Transverse colon (tissue), 4 donors: Measurements from ENCODE around the gene NOP56. TPM values are rescaled to one million over a fixed set of nuclear protein-coding genes. Genes with fewer than 3 reads are reported as not detected.

ENCODE experiments used
- DNase-seq: peaks from one replicate; pipeline ENCODE4 v3.0.0-alpha.2; 2019
- H3K27ac ChIP-seq, 4 donors: fragments of 200-600 bp; sonication (generic); 2 replicates each; pipeline ENCODE4 v1.5.1; 2016 to 2018; ENCODE audit warnings: inconsistent platforms in 4 of 4
- H3K27me3 ChIP-seq: fragments of 200-600 bp; sonication (generic); 2 replicates; pipeline ENCODE4 v1.5.1; 2017; ENCODE audit warnings: inconsistent platforms
- H3K36me3 ChIP-seq, 4 donors: fragments of 200-600 bp; sonication (generic); 2 replicates each; pipeline ENCODE4 v1.5.1; 2017 to 2019; ENCODE audit warnings: inconsistent platforms in 4 of 4
- H3K4me1 ChIP-seq, 4 donors: fragments of 200-600 bp; sonication (generic); 2 replicates each; pipeline ENCODE4 v1.5.1; 2017 to 2020; ENCODE audit warnings: inconsistent platforms in 4 of 4
- H3K4me3 ChIP-seq, 4 donors: fragments of 200-600 bp; sonication (generic); 1 replicate in 1 of 4; 2 replicates in 3 of 4; pipeline versions ENCODE4 v1.5.1 to v1.6.1; 2017 to 2019; ENCODE audit warnings: inconsistent platforms in 4 of 4
- H3K9me3 ChIP-seq, 2 donors: fragments of 200-600 bp; sonication (generic); 2 replicates each; pipeline ENCODE4 v1.5.1; 2017 to 2019; ENCODE audit warnings: inconsistent platforms in 2 of 2
- CTCF ChIP-seq, 5 experiments: fragments of 200-600 bp in 3 of 5; fragments of 450-650 bp in 2 of 5; sonication (generic) in 3 of 5; IDR thresholded peaks; 1 replicate in 2 of 5; 2 replicates in 3 of 5; pipeline ENCODE4 v1.5.1; 2016 to 2017; ENCODE audit warnings: antibody characterized with exemption in 5 of 5, inconsistent platforms in 3 of 5, mild to moderate bottlenecking in 2 of 5, moderate library complexity in 1 of 5
- EP300 ChIP-seq: sonication (generic); formaldehyde crosslinking; IDR thresholded peaks from one replicate; pipeline ENCODE4 v1.6.1; 2017; ENCODE audit warnings: antibody characterized with exemption, low read depth
- POLR2A ChIP-seq: fragments of 450-650 bp; IDR thresholded peaks from one replicate; pipeline ENCODE4 v1.6.1; 2016; ENCODE audit warnings: antibody characterized with exemption, mild to moderate bottlenecking, moderate library complexity
- POLR2AphosphoS5 ChIP-seq, 3 donors: sonication (generic); formaldehyde crosslinking; IDR thresholded peaks; one replicate each; pipeline ENCODE4 v1.6.1; 2016; ENCODE audit warnings: antibody characterized with exemption in 3 of 3
- WGBS, 2 donors: methylation state at CpG; one replicate each; pipeline ENCODE4 v1.1.5; 2018; ENCODE audit warnings: low coverage in 1 of 2; 5-methylcytosine and 5-hydroxymethylcytosine counted together
- in situ Hi-C, 4 donors: fragments of 200-750 bp; cut with MboI; loops; one replicate each; pipeline versions ENCODE4 v1.15.0 to v1.15.1; 2017; ENCODE audit warnings: low sequenced_read_pairs in 3 of 4, low pct_ligation_motif_present in 1 of 4, low pct_unique_long_range_greater_than_20kb in 1 of 4
- intact Hi-C: fragments of 100-400 bp; cut with DNase I; formaldehyde crosslinking; loops from one replicate; pipeline ENCODE4 v1.15.1; 2023; ENCODE audit warnings: low total_unique reads
- total RNA-seq, 4 donors: library from RNA; depleted of rRNA; stranded (reverse); fragments of >200 nt; gene quantifications; one replicate each; pipeline ENCODE4 v1.1.0, GENCODE V29; 2016

The NOP56 gene
- total RNA-seq, 4 donors from 2014 or later, result 32.8 to 303 (median 126) TPM

GRCh38 chr20:2654831-2655230 lies 2.4 kb downstream of the NOP56 start:
- 77% methylated on average over 3 of the region's 3 CpGs; no CpG with 5 or more reads in 1 of the 2 donors for WGBS, 2 donors
- TF ChIP-seq EP300, result no peak
- no peak for TF ChIP-seq CTCF (IDR thresholded peaks at IDR 0.05)
- no peak for TF ChIP-seq POLR2A
- no peak for TF ChIP-seq POLR2AphosphoS5 (IDR thresholded peaks at IDR 0.05)
- intact Hi-C loops (loop anchor here (5.0 kb wide), 1 partner anchor 37 kb away; the partner anchor contains the start of gene EBF4), in situ Hi-C loops (loop anchor here in 2 of 4 donors (10.0 kb wide), 2 partner anchors 130 to 140 kb away; no protein-coding TSS in a partner anchor)
- no peaks in the 10 kb centered on the region for H3K27me3 ChIP-seq
- no peaks in the 10 kb centered on the region for H3K9me3 ChIP-seq
- H3K27ac ChIP-seq, result no peak overlapping the region
- no peak overlapping the region for H3K4me3 ChIP-seq
- H3K36me3 ChIP-seq, result peaks cover 0 to 33% (median 15%) of the 10 kb centered on the region in 4 donors
- no peak for DNase-seq
- peaks cover 9 to 27% (median 19%) of the 10 kb centered on the region in 4 donors for H3K4me1 ChIP-seq

- Histone ChIP-seq H3K9me3 (no peaks in the 10 kb centered on the region), H3K4me1 (peaks cover 9 to 27% (median 19%) of the 10 kb centered on the region in 4 donors), H3K27ac (no peak overlapping the region), H3K4me3 (no peak overlapping the region), H3K27me3 (no peaks in the 10 kb centered on the region), H3K36me3 (peaks cover 0 to 37% (median 15%) of the 10 kb centered on the region in 4 donors)
- in situ Hi-C loops, result loop anchor here in 2 of 4 donors (10.0 kb wide), 2 partner anchors 131 to 141 kb away; no protein-coding TSS in a partner anchor
- intact Hi-C loops, result no loop called here
- no peak for DNase-seq
- 92 to 100% methylated on average over 1 to 17 of the region's 17 CpGs for WGBS, 2 donors
- TF ChIP-seq POLR2AphosphoS5 (IDR thresholded peaks at IDR 0.05) (no peak), POLR2A (no peak), EP300 (no peak), CTCF (IDR thresholded peaks at IDR 0.05) (no peak)
These were observed 3.1 kb downstream of the NOP56 start for GRCh38 chr20:2655331-2656116.

- no peak for DNase-seq
- Histone ChIP-seq H3K4me3 (no peak overlapping the region), H3K27ac (no peak overlapping the region), H3K9me3 (no peaks in the 10 kb centered on the region), H3K27me3 (no peaks in the 10 kb centered on the region), H3K4me1 (peaks cover 9 to 19% (median 12%) of the 10 kb centered on the region in 4 donors), H3K36me3 (peaks cover 0 to 44% (median 17%) of the 10 kb centered on the region in 4 donors)
- WGBS, 2 donors, result 91 to 92% methylated on average over 2 to 12 of the region's 12 CpGs
- TF ChIP-seq POLR2AphosphoS5 (IDR thresholded peaks at IDR 0.05) (no peak), EP300 (no peak), CTCF (IDR thresholded peaks at IDR 0.05) (no peak), POLR2A (no peak)
- intact Hi-C loops, result no loop called here
- in situ Hi-C loops, result loop anchor here in 2 of 4 donors (10.0 kb wide), 2 partner anchors 132 to 142 kb away; no protein-coding TSS in a partner anchor
These were observed 4.2 kb downstream of the NOP56 start for GRCh38 chr20:2656471-2657117.

DNA sequence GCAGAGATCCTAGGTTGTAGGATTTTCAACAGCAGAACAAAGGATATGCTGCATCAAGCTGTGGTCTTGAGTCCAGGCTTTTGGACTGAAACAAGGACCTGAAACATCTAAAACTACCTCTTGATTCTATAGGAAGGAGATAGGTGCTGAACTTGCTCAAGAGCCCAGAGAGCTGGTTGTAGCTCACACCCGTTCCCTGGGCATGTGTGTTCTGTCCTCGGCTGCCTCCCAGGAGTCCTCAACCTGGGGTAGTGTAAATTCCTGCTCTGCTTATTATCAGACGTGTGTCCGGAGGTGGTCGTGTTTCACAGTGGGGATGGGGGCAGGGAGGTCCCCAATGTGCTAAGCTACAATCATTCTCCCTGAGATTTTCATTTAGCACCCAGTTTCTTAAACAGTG lies 4.8 kb downstream of the NOP56 start:
- Histone ChIP-seq H3K4me1 (peaks cover 9 to 18% (median 12%) of the 10 kb centered on the region in 4 donors), H3K36me3 (peaks cover 0 to 48% (median 20%) of the 10 kb centered on the region in 4 donors), H3K27ac (no peak overlapping the region), H3K9me3 (no peaks in the 10 kb centered on the region), H3K27me3 (no peaks in the 10 kb centered on the region), H3K4me3 (no peak overlapping the region)
- DNase-seq, result no peak
- 74% methylated on average over 5 of the region's 5 CpGs; no CpG with 5 or more reads in 1 of the 2 donors for WGBS, 2 donors
- in situ Hi-C loops (loop anchor here in 2 of 4 donors (10.0 kb wide), 2 partner anchors 132 to 142 kb away; no protein-coding TSS in a partner anchor), intact Hi-C loops (no loop called here)
- no peak for TF ChIP-seq EP300
